ENCODE measurements around the gene TASP1.

TASP1 gene

GRCh38 chr20:13441388-13441787 lies 197.3 kb downstream of the TASP1 start:
- DNase-seq: no peak
- Mint-ChIP-seq H3K27ac (no peak overlapping the region), H3K27me3 (no peaks in the 10 kb centered on the region), H3K4me1 (ENCODE audit: low read depth) (no peaks in the 10 kb centered on the region), H3K4me3 (no peak overlapping the region), H3K9me3 (peaks cover 8% of the 10 kb centered on the region), H3K36me3 (ENCODE audit: low read depth) (peaks cover 37% of the 10 kb centered on the region)

GRCh38 chr20:13436530-13436929 lies 202.2 kb downstream of the TASP1 start:
- Mint-ChIP-seq H3K4me1 (ENCODE audit: low read depth) (no peaks in the 10 kb centered on the region), H3K27me3 (no peaks in the 10 kb centered on the region), H3K36me3 (ENCODE audit: low read depth) (peaks cover 63% of the 10 kb centered on the region), H3K9me3 (peaks cover 8% of the 10 kb centered on the region), H3K27ac (no peak overlapping the region), H3K4me3 (no peak overlapping the region)
- no peak for DNase-seq

GRCh38 chr20:13432126-13432525 lies 206.6 kb downstream of the TASP1 start:
- peaks cover 9% of the 10 kb centered on the region for H3K4me1 Mint-ChIP-seq (ENCODE audit: low read depth)
- peaks cover 74% of the 10 kb centered on the region for H3K36me3 Mint-ChIP-seq (ENCODE audit: low read depth)
- H3K4me3 Mint-ChIP-seq: no peak overlapping the region
- no peaks in the 10 kb centered on the region for H3K27me3 Mint-ChIP-seq
- H3K27ac Mint-ChIP-seq: no peak overlapping the region
- no peak for DNase-seq
- H3K9me3 Mint-ChIP-seq: no peaks in the 10 kb centered on the region

- Mint-ChIP-seq H3K36me3 (ENCODE audit: low read depth) (peaks cover 69% of the 10 kb centered on the region), H3K9me3 (no peaks in the 10 kb centered on the region), H3K27ac (peak overlapping the region; percentile 71), H3K4me1 (ENCODE audit: low read depth) (peaks cover 10% of the 10 kb centered on the region), H3K4me3 (no peak overlapping the region), H3K27me3 (no peaks in the 10 kb centered on the region)
- DNase-seq: no peak
Measured at GRCh38 chr20:13430346-13431002, 208.3 kb downstream of the TASP1 start.

GRCh38 chr20:13428684-13429083 lies 210.0 kb downstream of the TASP1 start:
- Mint-ChIP-seq H3K4me3 (no peak overlapping the region), H3K27ac (no peak overlapping the region), H3K9me3 (no peaks in the 10 kb centered on the region), H3K27me3 (no peaks in the 10 kb centered on the region), H3K36me3 (ENCODE audit: low read depth) (peaks cover 53% of the 10 kb centered on the region), H3K4me1 (ENCODE audit: low read depth) (peaks cover 10% of the 10 kb centered on the region)
- no peak for DNase-seq

GRCh38 chr20:13426870-13427269 lies 211.9 kb downstream of the TASP1 start:
- no peak overlapping the region for H3K27ac Mint-ChIP-seq
- DNase-seq: no peak

GRCh38 chr20:13425381-13426135 lies 213.2 kb downstream of the TASP1 start:
- Mint-ChIP-seq H3K4me3 (no peak overlapping the region), H3K4me1 (ENCODE audit: low read depth) (peaks cover 5% of the 10 kb centered on the region), H3K36me3 (ENCODE audit: low read depth) (peaks cover 25% of the 10 kb centered on the region), H3K27me3 (no peaks in the 10 kb centered on the region), H3K27ac (no peak overlapping the region), H3K9me3 (no peaks in the 10 kb centered on the region)
- DNase-seq: no peak

More at GRCh38 chr20:13426870-13427269, 211.9 kb downstream of the TASP1 start:
- peaks cover 10% of the 10 kb centered on the region for H3K4me1 Mint-ChIP-seq (ENCODE audit: low read depth)
- no peak overlapping the region for H3K4me3 Mint-ChIP-seq
- peaks cover 38% of the 10 kb centered on the region for H3K36me3 Mint-ChIP-seq (ENCODE audit: low read depth)
- no peaks in the 10 kb centered on the region for H3K27me3 Mint-ChIP-seq
- no peaks in the 10 kb centered on the region for H3K9me3 Mint-ChIP-seq

GRCh38 chr20:13424174-13424833 lies 214.4 kb downstream of the TASP1 start:
- H3K4me3 Mint-ChIP-seq: no peak overlapping the region

GRCh38 chr20:13423472-13424173 lies 215.1 kb downstream of the TASP1 start:
- Mint-ChIP-seq H3K27me3 (no peaks in the 10 kb centered on the region), H3K4me1 (ENCODE audit: low read depth) (peaks cover 1% of the 10 kb centered on the region), H3K9me3 (no peaks in the 10 kb centered on the region), H3K36me3 (ENCODE audit: low read depth) (peaks cover 8% of the 10 kb centered on the region), H3K27ac (no peak overlapping the region), H3K4me3 (no peak overlapping the region)
- DNase-seq: no peak

More at GRCh38 chr20:13424174-13424833, 214.4 kb downstream of the TASP1 start:
- H3K9me3 Mint-ChIP-seq: no peaks in the 10 kb centered on the region
- H3K27me3 Mint-ChIP-seq: no peaks in the 10 kb centered on the region
- peaks cover 14% of the 10 kb centered on the region for H3K36me3 Mint-ChIP-seq (ENCODE audit: low read depth)
- no peak for DNase-seq
- no peak overlapping the region for H3K27ac Mint-ChIP-seq
- H3K4me1 Mint-ChIP-seq (ENCODE audit: low read depth): peaks cover 1% of the 10 kb centered on the region

GRCh38 chr20:13422637-13423036 lies 216.1 kb downstream of the TASP1 start:
- Mint-ChIP-seq H3K4me3 (no peak overlapping the region), H3K36me3 (ENCODE audit: low read depth) (peaks cover 11% of the 10 kb centered on the region), H3K4me1 (ENCODE audit: low read depth) (peaks cover 1% of the 10 kb centered on the region), H3K27ac (no peak overlapping the region), H3K9me3 (no peaks in the 10 kb centered on the region), H3K27me3 (no peaks in the 10 kb centered on the region)
- no peak for DNase-seq

- no peak for DNase-seq
- H3K36me3 Mint-ChIP-seq (ENCODE audit: low read depth): peaks cover 25% of the 10 kb centered on the region
- H3K27ac Mint-ChIP-seq: no peak overlapping the region
- H3K4me3 Mint-ChIP-seq: no peak overlapping the region
- no peaks in the 10 kb centered on the region for H3K4me1 Mint-ChIP-seq (ENCODE audit: low read depth)
- H3K9me3 Mint-ChIP-seq: no peaks in the 10 kb centered on the region
- H3K27me3 Mint-ChIP-seq: no peaks in the 10 kb centered on the region
Measured at GRCh38 chr20:13420625-13421024, 218.1 kb downstream of the TASP1 start.

GRCh38 chr20:13419477-13419876 lies 219.3 kb downstream of the TASP1 start:
- no peak overlapping the region for H3K27ac Mint-ChIP-seq
- no peaks in the 10 kb centered on the region for H3K4me1 Mint-ChIP-seq (ENCODE audit: low read depth)
- H3K27me3 Mint-ChIP-seq: no peaks in the 10 kb centered on the region
- no peaks in the 10 kb centered on the region for H3K9me3 Mint-ChIP-seq
- H3K4me3 Mint-ChIP-seq: no peak overlapping the region
- H3K36me3 Mint-ChIP-seq (ENCODE audit: low read depth): peaks cover 33% of the 10 kb centered on the region
- no peak for DNase-seq

- Mint-ChIP-seq H3K4me1 (ENCODE audit: low read depth) (no peaks in the 10 kb centered on the region), H3K27ac (no peak overlapping the region), H3K9me3 (no peaks in the 10 kb centered on the region), H3K4me3 (no peak overlapping the region), H3K27me3 (no peaks in the 10 kb centered on the region), H3K36me3 (ENCODE audit: low read depth) (peaks cover 38% of the 10 kb centered on the region)
- DNase-seq: no peak
Measured at GRCh38 chr20:13418263-13419229, 220.2 kb downstream of the TASP1 start.
